GM12878 (cell line): ENCODE measurements around the gene ABHD6.

Experiments
- ATF3 ChIP-seq: IDR thresholded peaks from 2 replicates; pipeline ENCODE4 v1.6.1; 2011; ENCODE audit warnings: low read depth, mild to moderate bottlenecking, low read length, moderate library complexity, borderline replicate concordance; ENCODE audit errors: extremely low read depth
- CEBPB ChIP-seq, 2 experiments: fragments of 150-350 bp in 1 of 2; IDR thresholded peaks; 2 replicates each; pipeline ENCODE4 v1.6.1; 2012 to 2014; ENCODE audit warnings: low read depth in 2 of 2, low read length in 2 of 2, borderline replicate concordance in 1 of 2, inconsistent platforms in 1 of 2
- JUND ChIP-seq: IDR thresholded peaks from 2 replicates; pipeline ENCODE4 v1.6.1; 2012; ENCODE audit warnings: low read depth, mild to moderate bottlenecking, low read length, improper control_type of control experiment, moderate library complexity
- POLR2A ChIP-seq: IDR thresholded peaks from 2 replicates; pipeline ENCODE4 v1.6.1; 2011; ENCODE audit warnings: low read depth, mild to moderate bottlenecking, low read length
- POLR2AphosphoS5 ChIP-seq: IDR thresholded peaks from 2 replicates; pipeline ENCODE4 v1.6.1; 2011; ENCODE audit warnings: mild to moderate bottlenecking, low read length, inconsistent platforms
- RFX5 ChIP-seq: IDR thresholded peaks from 2 replicates; pipeline ENCODE4 v1.6.1; 2011; ENCODE audit warnings: low read depth, low read length, improper control_type of control experiment
- TF ChIP-seq, protein P1 (sequence below), 3 experiments: IDR thresholded peaks in 2 of 3; conservative IDR thresholded peaks in 1 of 3; 2 replicates each; pipeline ENCODE4 v1.5.1; 2011; ENCODE audit warnings: low read depth in 3 of 3, low read length in 3 of 3, mild to moderate bottlenecking in 3 of 3, control low read depth in 2 of 3, moderate library complexity in 2 of 3, inconsistent platforms in 1 of 3, mixed read lengths in 1 of 3; ENCODE audit not compliant: control insufficient read depth in 2 of 3, insufficient read depth in 1 of 3; ENCODE audit errors: extremely low read depth in 1 of 3
- TF ChIP-seq, protein P2 (sequence below): IDR thresholded peaks from 2 replicates; pipeline ENCODE4 v1.6.1; 2012; ENCODE audit warnings: low read depth, low read length, improper control_type of control experiment
- TF ChIP-seq, protein P3 (sequence below): fragments of 450-650 bp; IDR thresholded peaks from 2 replicates; pipeline ENCODE4 v1.6.1; 2014; ENCODE audit warnings: mild to moderate bottlenecking

- TF ChIP-seq, protein P1, sequence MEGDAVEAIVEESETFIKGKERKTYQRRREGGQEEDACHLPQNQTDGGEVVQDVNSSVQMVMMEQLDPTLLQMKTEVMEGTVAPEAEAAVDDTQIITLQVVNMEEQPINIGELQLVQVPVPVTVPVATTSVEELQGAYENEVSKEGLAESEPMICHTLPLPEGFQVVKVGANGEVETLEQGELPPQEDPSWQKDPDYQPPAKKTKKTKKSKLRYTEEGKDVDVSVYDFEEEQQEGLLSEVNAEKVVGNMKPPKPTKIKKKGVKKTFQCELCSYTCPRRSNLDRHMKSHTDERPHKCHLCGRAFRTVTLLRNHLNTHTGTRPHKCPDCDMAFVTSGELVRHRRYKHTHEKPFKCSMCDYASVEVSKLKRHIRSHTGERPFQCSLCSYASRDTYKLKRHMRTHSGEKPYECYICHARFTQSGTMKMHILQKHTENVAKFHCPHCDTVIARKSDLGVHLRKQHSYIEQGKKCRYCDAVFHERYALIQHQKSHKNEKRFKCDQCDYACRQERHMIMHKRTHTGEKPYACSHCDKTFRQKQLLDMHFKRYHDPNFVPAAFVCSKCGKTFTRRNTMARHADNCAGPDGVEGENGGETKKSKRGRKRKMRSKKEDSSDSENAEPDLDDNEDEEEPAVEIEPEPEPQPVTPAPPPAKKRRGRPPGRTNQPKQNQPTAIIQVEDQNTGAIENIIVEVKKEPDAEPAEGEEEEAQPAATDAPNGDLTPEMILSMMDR (IDR thresholded peaks at IDR 0.05 in 2 of 3, conservative IDR thresholded peaks at IDR 0.05 in 1 of 3; ENCODE audit: control insufficient read depth in 2 of 3, extremely low read depth in 1 of 3, insufficient read depth in 1 of 3, low read depth in 3 of 3, low read length in 3 of 3): no peak
- TF ChIP-seq, protein P2, sequence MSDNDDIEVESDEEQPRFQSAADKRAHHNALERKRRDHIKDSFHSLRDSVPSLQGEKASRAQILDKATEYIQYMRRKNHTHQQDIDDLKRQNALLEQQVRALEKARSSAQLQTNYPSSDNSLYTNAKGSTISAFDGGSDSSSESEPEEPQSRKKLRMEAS: no peak
- no peak for TF ChIP-seq RFX5
- no peak for TF ChIP-seq CEBPB (IDR thresholded peaks at IDR 0.05; ENCODE audit: borderline replicate concordance in 1 of 2, low read depth in 2 of 2, low read length in 2 of 2)
- TF ChIP-seq JUND: no peak
- no peak for TF ChIP-seq POLR2A
- TF ChIP-seq ATF3: no peak
- TF ChIP-seq POLR2AphosphoS5: no peak
- TF ChIP-seq, protein P3, sequence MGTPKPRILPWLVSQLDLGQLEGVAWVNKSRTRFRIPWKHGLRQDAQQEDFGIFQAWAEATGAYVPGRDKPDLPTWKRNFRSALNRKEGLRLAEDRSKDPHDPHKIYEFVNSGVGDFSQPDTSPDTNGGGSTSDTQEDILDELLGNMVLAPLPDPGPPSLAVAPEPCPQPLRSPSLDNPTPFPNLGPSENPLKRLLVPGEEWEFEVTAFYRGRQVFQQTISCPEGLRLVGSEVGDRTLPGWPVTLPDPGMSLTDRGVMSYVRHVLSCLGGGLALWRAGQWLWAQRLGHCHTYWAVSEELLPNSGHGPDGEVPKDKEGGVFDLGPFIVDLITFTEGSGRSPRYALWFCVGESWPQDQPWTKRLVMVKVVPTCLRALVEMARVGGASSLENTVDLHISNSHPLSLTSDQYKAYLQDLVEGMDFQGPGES: no peak
Observed at GRCh38 chr3:58285334-58285733, 47.7 kb downstream of the ABHD6 start.
